ENCODE measurements around the gene ZNF587B.
"Not testable (repeated sequence)": the region's sequence is repeated elsewhere in the genome, so short reads cannot be mapped to it uniquely, and the experiment has no call there.

ZNF587B gene

GRCh38 chr19:57819475-57820148 is 10.5 kb upstream of the ZNF587B start:
- DNase-seq = peak; percentile 65

DNA sequence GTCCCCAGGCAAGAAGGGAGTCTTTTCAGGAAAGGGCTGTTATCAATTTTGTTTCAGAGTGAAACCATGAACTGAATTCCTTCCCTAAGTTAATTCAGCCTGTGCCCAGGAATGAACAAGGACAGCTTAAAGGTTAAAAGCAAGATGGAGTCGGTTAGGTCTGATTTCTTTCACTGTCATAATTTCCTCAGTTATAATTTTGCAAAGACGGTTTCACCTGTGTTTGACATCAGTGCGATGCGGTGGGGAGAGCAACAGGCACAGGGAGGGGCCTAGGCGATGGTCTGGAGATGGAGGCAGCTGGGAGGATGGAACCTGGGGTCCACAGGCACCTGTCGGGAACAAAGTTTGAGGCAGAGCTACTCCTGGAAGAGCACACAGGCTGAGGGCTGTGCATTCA is 9.5 kb upstream of the ZNF587B start:
- no peak for DNase-seq

DNA sequence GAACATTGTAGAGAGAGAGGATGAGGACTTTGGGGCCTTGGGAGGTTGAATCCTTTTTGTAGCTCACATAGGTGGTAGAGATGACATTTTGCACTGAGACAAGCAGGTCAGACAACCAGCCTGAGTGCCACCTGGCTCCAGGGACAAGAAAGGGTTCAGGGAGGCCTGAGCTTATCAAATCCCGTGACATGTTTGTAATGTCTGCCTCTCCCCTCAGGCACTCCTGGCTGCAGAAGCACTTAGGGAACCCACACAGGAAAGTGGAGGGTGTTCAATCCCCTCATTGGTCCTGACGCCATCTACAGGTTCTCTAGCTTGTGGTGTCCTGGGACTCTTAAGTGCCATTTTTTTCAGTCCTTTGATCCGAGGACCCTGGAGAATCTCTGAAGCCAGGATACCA is 9.0 kb upstream of the ZNF587B start:
- not testable (repeated sequence) for DNase-seq

GRCh38 chr19:57821501-57821900 is 8.6 kb upstream of the ZNF587B start:
- DNase-seq = not testable (repeated sequence)

GRCh38 chr19:57823155-57823554 is 6.9 kb upstream of the ZNF587B start:
- DNase-seq = not testable (repeated sequence)

DNA sequence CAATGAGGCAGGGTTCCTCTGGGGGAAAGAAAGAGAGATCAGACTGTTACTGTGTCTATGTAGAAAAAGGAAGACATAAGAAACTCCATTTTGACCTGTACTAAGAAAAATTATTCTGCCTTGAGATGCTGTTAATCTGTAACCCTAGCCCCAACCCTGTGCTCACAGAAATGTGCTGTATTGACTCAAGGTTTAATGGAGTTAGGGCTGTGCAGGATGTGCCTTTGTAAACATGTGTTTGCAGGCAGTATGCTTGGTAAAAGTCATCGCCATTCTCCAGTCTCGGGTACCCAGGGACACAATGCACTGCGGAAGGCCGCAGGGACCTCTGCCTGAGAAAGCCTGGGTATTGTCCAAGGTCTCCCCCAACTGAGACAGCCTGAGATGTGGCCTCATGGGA is 6.5 kb upstream of the ZNF587B start:
- not testable (repeated sequence) for DNase-seq

- DNase-seq = no peak
Measured at GRCh38 chr19:57825511-57825910, 4.6 kb upstream of the ZNF587B start.

DNA sequence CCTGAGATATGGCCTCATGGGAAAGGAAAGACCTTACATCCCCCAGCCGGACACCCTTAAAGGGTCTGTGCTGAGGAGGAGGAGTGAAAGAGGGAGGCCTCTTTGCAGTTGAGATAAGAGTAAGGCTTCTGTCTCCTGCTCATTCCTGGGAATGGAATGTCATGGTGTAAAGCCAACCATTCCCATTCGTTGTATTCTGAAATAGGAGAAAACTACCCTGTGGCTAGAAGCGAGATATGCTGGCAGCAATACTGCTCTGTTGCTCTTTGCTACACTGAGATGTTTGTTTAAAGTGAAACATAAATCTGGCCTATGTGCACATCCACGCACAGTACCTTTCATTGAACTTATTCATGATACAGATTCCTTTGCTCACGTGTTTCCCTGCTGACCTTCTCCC is 783 bp upstream of the ZNF587B start:
- no peak for DNase-seq

- DNase-seq = not testable (repeated sequence)
Measured at GRCh38 chr19:57836991-57837390, 6.9 kb downstream of the ZNF587B start.

GRCh38 chr19:57838622-57839191 is 8.6 kb downstream of the ZNF587B start:
- DNase-seq = not testable (repeated sequence)

DNA sequence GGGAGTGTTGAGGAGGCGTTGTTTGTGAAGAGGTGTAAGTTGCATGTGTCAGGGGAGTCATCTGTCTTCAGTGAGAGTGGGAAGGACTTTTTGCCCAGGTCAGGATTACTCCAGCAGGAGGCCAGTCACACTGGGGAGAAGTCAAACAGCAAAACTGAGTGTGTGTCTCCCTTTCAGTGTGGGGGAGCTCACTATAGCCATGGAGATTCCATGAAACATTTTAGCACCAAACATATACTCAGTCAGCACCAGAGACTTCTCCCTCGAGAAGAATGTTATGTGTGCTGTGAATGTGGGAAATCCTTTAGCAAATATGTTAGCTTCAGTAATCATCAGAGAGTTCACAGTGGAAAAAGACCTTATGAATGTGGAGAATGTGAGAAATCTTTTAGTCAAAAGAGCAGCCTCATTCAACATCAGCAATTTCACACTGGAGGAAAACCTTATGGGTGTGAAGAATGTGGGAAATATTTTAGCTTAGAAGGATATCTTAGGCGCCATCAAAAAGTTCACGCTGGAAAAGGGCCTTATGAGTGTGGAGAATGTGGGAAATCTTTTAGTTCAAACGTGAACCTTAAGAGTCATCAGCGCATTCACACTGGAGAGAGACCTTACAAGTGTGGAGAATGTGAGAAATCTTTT is 11.1 kb downstream of the ZNF587B start:
- DNase-seq = no peak

GRCh38 chr19:57847164-57847563 is 17.1 kb downstream of the ZNF587B start:
- not testable (repeated sequence) for DNase-seq

GRCh38 chr19:57849162-57849665 is 19.1 kb downstream of the ZNF587B start:
- DNase-seq = not testable (repeated sequence)

DNA sequence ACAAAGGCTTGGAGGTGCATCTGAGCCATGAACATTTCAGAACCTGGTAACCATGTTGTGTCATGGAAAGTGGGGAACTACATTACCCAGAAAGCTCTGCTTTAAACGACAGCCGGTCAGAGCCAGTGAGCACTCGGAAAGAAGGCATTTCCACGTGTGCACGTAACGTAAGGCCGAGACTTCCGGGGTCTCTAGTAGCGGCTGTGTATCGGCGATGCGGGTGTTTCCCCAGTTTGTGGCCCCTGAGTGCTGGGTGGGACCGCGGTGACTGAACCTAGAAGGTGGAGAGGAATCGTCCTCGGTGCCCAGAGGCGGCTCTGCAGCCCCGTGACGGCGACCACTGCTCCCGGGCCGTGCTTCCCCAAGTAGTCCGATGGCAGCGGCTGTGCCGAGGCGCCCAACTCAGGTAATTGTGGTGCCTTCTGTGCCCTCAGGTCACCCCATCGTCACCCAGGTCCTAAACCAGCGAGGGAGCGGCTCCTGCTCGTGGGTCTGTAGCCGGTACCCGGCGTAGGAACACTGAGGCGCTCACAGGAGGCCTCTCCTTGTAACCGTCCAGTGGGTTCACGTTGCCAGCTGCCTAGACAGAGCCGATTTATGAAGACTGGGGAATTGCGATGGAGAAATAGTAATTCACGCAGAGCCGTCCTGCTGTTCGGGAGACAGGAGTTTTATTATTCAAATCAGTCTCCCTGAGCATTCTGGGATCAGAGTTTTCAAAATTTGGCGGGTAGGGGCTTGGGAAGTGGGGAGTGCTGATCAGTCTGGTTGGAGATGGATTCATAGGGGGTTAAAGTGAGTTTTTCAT is 19.8 kb downstream of the ZNF587B start, which contains the start of gene ZNF587:
Gene ZNF587, plus strand, starts transcription at position 194 of the 808 bp plus-strand sequence. Its CDS starts 180 bp downstream, at position 374.
- peak; percentile 69 for DNase-seq

DNA sequence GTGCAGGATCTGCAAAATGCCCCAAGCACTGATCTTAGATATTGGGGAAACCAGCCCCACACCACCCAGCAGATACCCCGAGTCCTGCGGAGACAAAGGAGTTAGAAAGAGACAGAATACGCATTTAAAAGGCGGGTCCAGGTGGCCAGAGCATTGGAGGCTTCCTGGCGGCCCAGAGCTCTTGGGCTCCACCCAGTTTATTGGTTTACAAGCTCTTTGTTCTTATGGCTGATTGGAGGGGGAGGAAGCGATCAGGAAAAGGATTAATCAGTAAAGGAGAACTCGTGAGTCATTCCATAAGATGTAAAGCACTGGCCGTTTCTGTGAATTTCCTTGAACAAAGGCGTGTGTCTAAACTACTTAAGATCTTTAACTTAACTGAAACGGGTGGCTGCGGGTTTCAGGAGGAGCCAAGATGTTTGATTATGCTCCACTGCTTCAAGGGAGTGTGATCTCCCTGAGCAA is 20.5 kb downstream of the ZNF587B start:
- no peak for DNase-seq

DNA sequence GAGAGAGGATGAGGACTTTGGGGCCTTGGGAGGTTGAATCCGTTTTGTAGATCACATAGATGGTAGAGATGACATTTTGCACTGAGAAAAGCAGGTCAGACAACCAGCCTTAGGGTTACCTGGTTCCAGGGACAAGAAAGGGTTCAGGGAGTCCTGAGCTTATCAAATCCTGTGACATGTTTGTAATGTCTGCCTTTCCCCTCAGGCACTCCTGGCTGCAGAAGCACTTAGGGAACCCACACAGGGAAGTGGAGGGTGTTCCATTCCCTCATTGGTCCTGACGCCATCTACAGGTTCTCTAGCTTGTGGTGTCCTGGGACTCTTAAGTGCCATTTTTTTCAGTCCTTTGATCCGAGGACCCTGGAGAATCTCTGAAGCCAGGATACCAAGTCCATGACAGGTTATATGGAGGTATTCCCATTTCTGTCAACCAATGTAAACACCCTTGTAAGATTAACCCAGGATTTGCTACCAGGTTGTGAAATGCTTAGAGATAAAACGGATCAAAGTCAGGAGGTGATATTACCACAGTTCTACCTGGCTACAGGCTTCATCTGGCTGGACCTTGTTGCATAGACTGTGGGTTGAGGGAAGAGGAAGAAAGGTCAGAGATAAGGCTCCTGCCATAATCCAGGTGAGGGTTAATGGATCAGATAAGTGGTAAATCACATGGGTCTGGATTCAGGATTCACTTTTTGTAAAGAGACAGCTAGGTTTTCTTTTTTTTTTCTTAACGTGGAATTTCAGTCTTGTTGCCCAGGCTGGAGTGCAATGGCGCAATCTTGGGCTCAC is 21.9 kb downstream of the ZNF587B start:
- not testable (repeated sequence) for DNase-seq

- DNase-seq = not testable (repeated sequence)
Measured at GRCh38 chr19:57854117-57854516, 24.0 kb downstream of the ZNF587B start.

- not testable (repeated sequence) for DNase-seq
Measured at GRCh38 chr19:57862351-57862750, 32.3 kb downstream of the ZNF587B start.

DNA sequence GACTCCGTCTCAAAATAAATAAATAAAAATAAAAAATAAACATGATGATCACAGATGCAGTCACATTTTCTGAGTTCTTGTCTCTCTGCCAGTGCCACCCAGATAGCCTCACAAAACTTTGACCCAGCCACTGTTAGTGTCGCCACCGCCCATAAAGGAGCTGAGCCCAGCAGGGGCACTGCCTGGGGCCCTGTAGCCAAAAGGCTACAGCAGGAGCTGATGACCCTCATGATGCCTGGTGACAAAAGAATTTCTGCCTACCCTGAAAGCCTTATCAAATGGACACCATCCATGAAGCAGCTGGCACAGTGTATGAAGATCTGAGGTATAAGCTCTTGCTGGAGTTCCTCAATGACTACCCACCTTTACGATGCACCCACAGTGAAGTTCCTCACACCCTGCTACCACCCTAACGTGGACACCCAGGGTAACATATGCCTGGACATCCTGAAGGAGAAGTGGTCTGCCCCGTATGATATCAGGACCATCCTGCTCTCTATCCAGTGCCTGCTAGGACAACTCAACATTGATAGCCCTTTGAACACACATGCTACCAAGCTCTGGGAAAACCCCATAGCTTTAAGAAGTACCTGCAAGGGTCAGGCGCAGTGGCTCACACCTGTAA is 37.9 kb downstream of the ZNF587B start:
- no peak for DNase-seq

- DNase-seq = not testable (repeated sequence)
Measured at GRCh38 chr19:57869655-57870054, 39.6 kb downstream of the ZNF587B start.

DNA sequence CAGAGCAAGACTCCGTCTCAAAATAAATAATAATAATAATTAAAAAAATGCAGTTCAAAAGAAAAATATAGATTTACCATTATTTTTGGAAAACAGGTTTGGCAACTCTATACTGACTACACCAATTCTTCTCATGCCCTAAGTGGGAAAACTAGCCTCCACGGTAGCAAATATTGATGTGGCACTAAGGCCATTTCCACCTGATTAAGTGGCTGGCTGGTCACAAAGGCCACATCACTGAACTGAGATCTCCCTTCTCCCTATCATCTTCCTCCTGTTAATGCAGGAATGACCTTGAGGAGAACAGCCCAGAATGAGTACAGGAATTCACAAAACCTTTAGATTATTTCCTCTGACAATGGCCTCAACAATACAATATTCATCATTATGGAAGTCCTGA is 40.1 kb downstream of the ZNF587B start:
- DNase-seq = no peak

- no peak for DNase-seq
Measured at GRCh38 chr19:57872450-57872849, 42.4 kb downstream of the ZNF587B start.

All from activated T-cell treated with anti-CD3 and anti-CD28 coated beads for 4 hours (primary cell).